ENCODE data around the gene KLF15. TPM values are rescaled to one million over a fixed set of nuclear protein-coding genes. Genes with fewer than 3 reads are reported as not detected.

Gene KLF15
- polyA plus RNA-seq, 4 donors = 8.8 to 16.8 (median 14.1) TPM

Other genes starting within 250 kb of the KLF15 start
- 10 to 100 TPM; 33.1 to 49.0 (median 42.8) TPM for gene ALDH1L1, start 176.8 kb downstream of the KLF15 start, polyA plus RNA-seq (ENCODE audit: insufficient read length in 4 of 4)
- gene CFAP100, start 37.5 kb upstream of the KLF15 start, polyA plus RNA-seq (ENCODE audit: insufficient read length in 4 of 4) = 1 to 10 TPM in 2 of 4 donors, under 1 TPM in 2; 0.40 to 3.0 (median 1.7) TPM
- 10 to 100 TPM; 29.3 to 47.3 (median 35.9) TPM for gene ZXDC, start 118.5 kb upstream of the KLF15 start, polyA plus RNA-seq (ENCODE audit: insufficient read length in 4 of 4)
- under 1 TPM; 0.13 to 0.27 (median 0.15) TPM for gene UROC1, start 160.4 kb upstream of the KLF15 start, polyA plus RNA-seq (ENCODE audit: insufficient read length in 4 of 4)
- 1 to 10 TPM; 4.0 to 6.5 (median 5.2) TPM for gene CHST13, start 166.7 kb upstream of the KLF15 start, polyA plus RNA-seq (ENCODE audit: insufficient read length in 4 of 4)
- under 1 TPM in 2 of 4 donors, not detected in 2; 0.14 TPM for gene C3orf22, start 201.5 kb upstream of the KLF15 start, polyA plus RNA-seq (ENCODE audit: insufficient read length in 4 of 4)